Right atrium auricular region (tissue), 2 donors: Measurements from ENCODE around the gene GSTT2. TPM values are rescaled to one million over a fixed set of nuclear protein-coding genes. Genes with fewer than 3 reads are reported as not detected.

ENCODE experiments used
- DNase-seq: peaks from one replicate; pipeline ENCODE4 v3.0.0-alpha.2; 2019; ENCODE audit warnings: low spot score
- H3K27ac ChIP-seq, 2 donors: fragments of 200-600 bp; sonication (generic); 1 replicate in 1 of 2; 2 replicates in 1 of 2; pipeline ENCODE4 v1.5.1; 2016 to 2019
- H3K27me3 ChIP-seq, 2 donors: fragments of 200-600 bp; sonication (generic); one replicate each; pipeline versions ENCODE4 v1.5.1 to v1.6.0; 2017 to 2019
- H3K36me3 ChIP-seq: fragments of 200-600 bp; sonication (generic); one replicate; pipeline ENCODE4 v1.5.1; 2016
- H3K4me1 ChIP-seq, 2 donors: fragments of 200-600 bp; sonication (generic); one replicate each; pipeline versions ENCODE4 v1.5.1 to v1.6.0; 2017 to 2019
- H3K4me3 ChIP-seq, 2 donors: fragments of 200-600 bp; sonication (generic); 1 replicate in 1 of 2; 2 replicates in 1 of 2; pipeline ENCODE4 v1.5.1; 2017 to 2019; ENCODE audit warnings: mild to moderate bottlenecking in 1 of 2, moderate library complexity in 1 of 2
- H3K9me3 ChIP-seq, 2 donors: fragments of 200-600 bp; sonication (generic); one replicate each; pipeline ENCODE4 v1.5.1; 2019
- total RNA-seq, 2 donors: library from RNA; depleted of rRNA; stranded (reverse); fragments of >200 nt; gene quantifications; one replicate each; pipeline ENCODE4 v1.1.0, GENCODE V29; 2016
- TF ChIP-seq, protein P1 (sequence below), 2 donors: fragments of 200-600 bp; sonication (generic); IDR thresholded peaks; one replicate each; pipeline ENCODE4 v1.5.1; 2019; ENCODE audit warnings: antibody characterized with exemption in 2 of 2

Gene GSTT2
- total RNA-seq, 2 donors from 2014 or later, result 0.48 TPM; not detected in 1

DNA sequence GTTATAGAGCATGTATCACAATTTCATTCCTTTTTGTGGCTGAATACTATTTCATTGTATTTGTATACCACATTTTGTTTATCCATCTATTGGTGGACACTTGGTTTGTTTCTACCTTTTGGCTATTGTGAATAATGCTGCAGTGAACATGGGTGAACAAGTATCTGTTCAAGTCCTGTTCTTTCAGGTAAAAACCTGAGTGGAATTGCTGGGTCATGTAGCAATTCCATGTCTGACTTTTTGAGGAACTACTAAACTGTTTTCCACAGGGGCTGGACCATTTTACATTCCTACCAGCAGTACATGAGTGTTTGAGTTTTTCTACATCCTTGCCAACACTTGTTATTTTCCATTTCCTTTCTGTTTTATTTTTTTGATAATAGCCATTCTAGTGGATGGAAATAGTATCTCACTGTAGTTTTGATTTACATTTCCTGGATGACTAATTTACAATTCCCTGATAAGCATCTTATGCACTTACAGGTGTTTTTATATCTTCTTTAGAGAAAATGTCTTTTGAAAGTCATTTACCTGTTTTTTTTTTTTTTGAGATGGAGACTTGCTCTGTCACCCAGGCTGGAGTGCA is 43.4 kb downstream of the GSTT2 start:
- no peak overlapping the region for H3K27ac ChIP-seq
- H3K4me3 ChIP-seq, result no peak overlapping the region
- H3K27me3 ChIP-seq, result no peaks in the 10 kb centered on the region
- TF ChIP-seq, protein P1, sequence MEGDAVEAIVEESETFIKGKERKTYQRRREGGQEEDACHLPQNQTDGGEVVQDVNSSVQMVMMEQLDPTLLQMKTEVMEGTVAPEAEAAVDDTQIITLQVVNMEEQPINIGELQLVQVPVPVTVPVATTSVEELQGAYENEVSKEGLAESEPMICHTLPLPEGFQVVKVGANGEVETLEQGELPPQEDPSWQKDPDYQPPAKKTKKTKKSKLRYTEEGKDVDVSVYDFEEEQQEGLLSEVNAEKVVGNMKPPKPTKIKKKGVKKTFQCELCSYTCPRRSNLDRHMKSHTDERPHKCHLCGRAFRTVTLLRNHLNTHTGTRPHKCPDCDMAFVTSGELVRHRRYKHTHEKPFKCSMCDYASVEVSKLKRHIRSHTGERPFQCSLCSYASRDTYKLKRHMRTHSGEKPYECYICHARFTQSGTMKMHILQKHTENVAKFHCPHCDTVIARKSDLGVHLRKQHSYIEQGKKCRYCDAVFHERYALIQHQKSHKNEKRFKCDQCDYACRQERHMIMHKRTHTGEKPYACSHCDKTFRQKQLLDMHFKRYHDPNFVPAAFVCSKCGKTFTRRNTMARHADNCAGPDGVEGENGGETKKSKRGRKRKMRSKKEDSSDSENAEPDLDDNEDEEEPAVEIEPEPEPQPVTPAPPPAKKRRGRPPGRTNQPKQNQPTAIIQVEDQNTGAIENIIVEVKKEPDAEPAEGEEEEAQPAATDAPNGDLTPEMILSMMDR (IDR thresholded peaks at IDR 0.05), result no peak
- DNase-seq, result no peak
- H3K36me3 ChIP-seq, result no peaks in the 10 kb centered on the region
- peaks cover 0 to 11% of the 10 kb centered on the region in 2 donors for H3K9me3 ChIP-seq
- H3K4me1 ChIP-seq, result peaks cover 0 to 3% of the 10 kb centered on the region in 2 donors

- Histone ChIP-seq H3K27me3 (no peaks in the 10 kb centered on the region), H3K36me3 (no peaks in the 10 kb centered on the region), H3K4me1 (peaks cover 0 to 4% of the 10 kb centered on the region in 2 donors), H3K9me3 (peaks cover 0 to 11% of the 10 kb centered on the region in 2 donors), H3K4me3 (no peak overlapping the region), H3K27ac (no peak overlapping the region)
- no peak for DNase-seq
- TF ChIP-seq, protein P1 (IDR thresholded peaks at IDR 0.05), result no peak
Observed at GRCh38 chr22:24024354-24024753, 44.4 kb downstream of the GSTT2 start.

DNA sequence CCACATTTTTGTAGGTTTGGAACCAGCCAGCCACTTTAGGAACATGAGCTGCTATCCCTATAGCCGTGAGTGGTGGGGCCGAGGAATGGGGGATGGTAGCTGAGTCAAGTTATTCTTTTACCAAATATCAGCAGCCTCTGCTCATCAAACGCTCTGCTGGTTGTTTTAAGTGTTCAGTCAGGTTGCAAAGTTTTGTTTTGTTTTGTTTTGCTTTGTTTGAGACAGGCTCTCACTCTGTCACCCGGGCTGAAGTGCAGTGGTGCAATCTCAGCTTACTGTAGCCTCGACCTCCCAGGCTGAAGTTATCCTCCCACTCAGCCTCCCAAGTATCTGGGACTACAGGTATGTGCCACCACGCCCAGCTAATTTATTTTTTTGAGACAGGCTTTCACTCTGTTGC is 45.5 kb downstream of the GSTT2 start:
- no peak for DNase-seq
- no peak overlapping the region for H3K27ac ChIP-seq
- TF ChIP-seq, protein P1 (IDR thresholded peaks at IDR 0.05), result no peak

GRCh38 chr22:24026056-24026455 is 46.1 kb downstream of the GSTT2 start:
- no peaks in the 10 kb centered on the region for H3K36me3 ChIP-seq
- no peak for DNase-seq
- H3K27me3 ChIP-seq, result no peaks in the 10 kb centered on the region
- H3K27ac ChIP-seq, result no peak overlapping the region
- peaks cover 0 to 11% of the 10 kb centered on the region in 2 donors for H3K9me3 ChIP-seq
- no peak overlapping the region for H3K4me3 ChIP-seq
- H3K4me1 ChIP-seq, result peaks cover 0 to 4% of the 10 kb centered on the region in 2 donors
- TF ChIP-seq, protein P1 (IDR thresholded peaks at IDR 0.05), result no peak

More for the DNA sequence above, 45.5 kb downstream of the GSTT2 start:
- peaks cover 0 to 11% of the 10 kb centered on the region in 2 donors for H3K9me3 ChIP-seq
- H3K36me3 ChIP-seq, result no peaks in the 10 kb centered on the region
- no peak overlapping the region for H3K4me3 ChIP-seq
- H3K27me3 ChIP-seq, result no peaks in the 10 kb centered on the region
- peaks cover 0 to 4% of the 10 kb centered on the region in 2 donors for H3K4me1 ChIP-seq

DNA sequence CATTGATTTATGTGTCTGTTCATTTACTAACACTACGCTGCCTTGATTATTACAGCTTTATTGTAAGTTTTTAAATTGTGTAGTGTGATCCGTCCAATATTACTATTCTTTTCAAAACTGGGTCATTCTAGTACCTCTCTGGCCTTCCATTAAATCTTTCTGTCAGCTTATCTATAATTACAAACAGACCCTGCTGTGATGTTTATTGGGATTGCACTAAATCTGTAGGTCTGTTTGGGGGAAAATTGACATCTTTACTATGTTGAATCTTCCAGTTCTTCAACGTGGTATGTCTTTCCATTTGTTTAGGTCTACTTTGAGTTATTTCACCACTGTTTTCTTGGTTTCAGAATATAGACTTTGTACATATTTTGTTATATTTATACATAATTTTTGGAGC is 46.8 kb downstream of the GSTT2 start:
- Histone ChIP-seq H3K27me3 (no peaks in the 10 kb centered on the region), H3K36me3 (no peaks in the 10 kb centered on the region), H3K4me3 (no peak overlapping the region), H3K9me3 (peaks cover 0 to 11% of the 10 kb centered on the region in 2 donors), H3K27ac (no peak overlapping the region), H3K4me1 (peaks cover 0 to 4% of the 10 kb centered on the region in 2 donors)
- TF ChIP-seq, protein P1 (IDR thresholded peaks at IDR 0.05), result no peak
- no peak for DNase-seq
